ENCODE data around the gene PARD3B. TPM values are rescaled to one million over a fixed set of nuclear protein-coding genes. Genes with fewer than 3 reads are reported as not detected.

The PARD3B gene
- total and polyA plus RNA-seq, 2 of the 4 experiments (the other 2 are of a cell fraction): 3.3 to 15.6 TPM

DNA sequence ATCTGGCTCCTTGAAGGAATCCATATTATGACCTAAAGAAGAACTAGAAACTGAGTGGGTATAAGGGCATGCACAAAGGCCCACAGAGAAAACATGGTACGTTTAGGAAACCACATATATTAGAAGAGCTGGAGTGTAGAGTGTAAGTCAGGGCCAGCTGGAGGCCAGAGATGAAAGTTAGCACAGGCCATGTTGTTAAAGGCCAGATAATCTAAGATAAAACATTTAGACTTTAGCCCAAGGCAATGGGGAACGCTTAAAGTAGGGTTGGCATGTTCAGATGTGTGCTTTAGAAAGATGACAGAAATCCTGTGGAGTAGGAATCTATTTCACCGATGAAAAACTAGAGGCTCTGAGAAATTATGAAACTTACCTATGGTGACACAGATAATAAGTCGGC lies 907.9 kb downstream of the PARD3B start:
- Histone ChIP-seq H2BK20ac (ENCODE audit: low read depth, low read length) (no peak overlapping the region), H3K23ac (ENCODE audit: low read depth, low read length) (no peak overlapping the region), H4K8ac (ENCODE audit: low read depth in 2 of 2, low read length in 2 of 2) (no peak overlapping the region), H4K5ac (ENCODE audit: low read depth, low read length) (no peak overlapping the region), H3K36me3 (ENCODE audit: control insufficient read depth, insufficient read depth, low read length) (no peaks in the 10 kb centered on the region), H4K91ac (ENCODE audit: insufficient read depth, low read depth, low read length) (no peak overlapping the region), H3K27me3 (ENCODE audit: control insufficient read depth, insufficient read depth, low read length) (no peaks in the 10 kb centered on the region), H3K4me3 (ENCODE audit: insufficient read depth, low read depth, low read length) (no peak overlapping the region), H3K14ac (replicated peaks; ENCODE audit: low read depth, low read length) (no peak overlapping the region), H3K18ac (ENCODE audit: low read depth, low read length) (no peak overlapping the region), H2BK5ac (ENCODE audit: low read depth, low read length, poor library complexity, severe bottlenecking) (no peak overlapping the region), H3K9me3 (ENCODE audit: control insufficient read depth, insufficient read depth, low read length) (no peaks in the 10 kb centered on the region), H3K79me1 (ENCODE audit: low read depth in 1 of 2, low read length in 2 of 2) (no peaks in the 10 kb centered on the region), H3K9ac (ENCODE audit: low read depth, low read length) (no peak overlapping the region), H3K56ac (ENCODE audit: extremely low read depth, insufficient read depth, low read length) (no peak overlapping the region), H3K4me2 (ENCODE audit: low read depth, low read length) (no peak overlapping the region), H3K4me1 (ENCODE audit: control insufficient read depth, insufficient read depth, low read length) (no peaks in the 10 kb centered on the region), H4K20me1 (ENCODE audit: insufficient read depth, low read length) (no peaks in the 10 kb centered on the region), H2AFZ (replicated peaks; ENCODE audit: low read length, poor library complexity) (no peak overlapping the region), H2BK120ac (ENCODE audit: low read depth, low read length) (no peak overlapping the region), H2AK9ac (replicated peaks; ENCODE audit: low read depth, low read length, poor library complexity) (no peak overlapping the region), H3K27ac (ENCODE audit: insufficient read depth, low read length) (no peak overlapping the region), H2AK5ac (ENCODE audit: low read depth, low read length) (no peak overlapping the region), H2BK15ac (ENCODE audit: low read depth, low read length) (no peak overlapping the region), H3K4ac (ENCODE audit: low read depth, low read length) (no peak overlapping the region), H3K9me1 (ENCODE audit: insufficient read depth, low read length) (no peaks in the 10 kb centered on the region)
- dilution Hi-C loops (cut with HindIII; ENCODE audit: low sequenced_read_pairs, unreplicated experiment): no loop called here
- DNase-seq (no peak), ATAC-seq (ENCODE audit: low read depth) (no peak)
- BruUV-seq (replicated peaks): no TSS peak
- WGBS, 2 experiments (ENCODE audit: extremely low coverage in 2 of 2, insufficient read length in 1 of 2): no CpG with 5 or more reads among the region's 4 CpGs
- CTCF ChIA-PET: interaction anchor here (0.7 kb wide), 1 partner anchor 69 kb away, joined by 3 read pairs; no protein-coding TSS in a partner anchor
- TF ChIP-seq MAZ (IDR thresholded peaks at IDR 0.05; ENCODE audit: borderline replicate concordance, low read depth, low read length): no peak
- no peak for TF ChIP-seq MAFK (IDR thresholded peaks at IDR 0.05; ENCODE audit: low read depth, low read length)
- no peak for TF ChIP-seq RAD21 (IDR thresholded peaks at IDR 0.05; ENCODE audit: low read length)
- TF ChIP-seq NFE2L2 (IDR thresholded peaks at IDR 0.05; ENCODE audit: low read depth, low read length): no peak
- TF ChIP-seq CEBPB (IDR thresholded peaks at IDR 0.05; ENCODE audit: low read depth, low read length): no peak
- in situ Hi-C loops (cut with MboI; ENCODE audit: low sequenced_read_pairs): no loop called here
- POLR2A ChIA-PET (ENCODE audit: unreplicated experiment): no interaction called here
- intact Hi-C loops (cut with micrococcal nuclease): no loop called here
